Mucosa of gallbladder (tissue), 1 donor: ENCODE measurements around the gene CST7. TPM values are rescaled to one million over a fixed set of nuclear protein-coding genes. Genes with fewer than 3 reads are reported as not detected.
"Not testable (repeated sequence)": the region's sequence is repeated elsewhere in the genome, so short reads cannot be mapped to it uniquely, and the experiment has no call there.

Source experiments
- DNase-seq: peaks from one replicate; pipeline ENCODE4 v3.0.0-alpha.2; 2020; ENCODE audit warnings: low spot score
- total RNA-seq: library from RNA; stranded (reverse); gene quantifications from one replicate; pipeline ENCODE4 v1.2.1, GENCODE V29; 2021
- donor health status: DM: no; HTN: no; CAD: no.

Gene CST7
- total RNA-seq, 1 donor from 2014 or later, result 4.3 TPM

DNA sequence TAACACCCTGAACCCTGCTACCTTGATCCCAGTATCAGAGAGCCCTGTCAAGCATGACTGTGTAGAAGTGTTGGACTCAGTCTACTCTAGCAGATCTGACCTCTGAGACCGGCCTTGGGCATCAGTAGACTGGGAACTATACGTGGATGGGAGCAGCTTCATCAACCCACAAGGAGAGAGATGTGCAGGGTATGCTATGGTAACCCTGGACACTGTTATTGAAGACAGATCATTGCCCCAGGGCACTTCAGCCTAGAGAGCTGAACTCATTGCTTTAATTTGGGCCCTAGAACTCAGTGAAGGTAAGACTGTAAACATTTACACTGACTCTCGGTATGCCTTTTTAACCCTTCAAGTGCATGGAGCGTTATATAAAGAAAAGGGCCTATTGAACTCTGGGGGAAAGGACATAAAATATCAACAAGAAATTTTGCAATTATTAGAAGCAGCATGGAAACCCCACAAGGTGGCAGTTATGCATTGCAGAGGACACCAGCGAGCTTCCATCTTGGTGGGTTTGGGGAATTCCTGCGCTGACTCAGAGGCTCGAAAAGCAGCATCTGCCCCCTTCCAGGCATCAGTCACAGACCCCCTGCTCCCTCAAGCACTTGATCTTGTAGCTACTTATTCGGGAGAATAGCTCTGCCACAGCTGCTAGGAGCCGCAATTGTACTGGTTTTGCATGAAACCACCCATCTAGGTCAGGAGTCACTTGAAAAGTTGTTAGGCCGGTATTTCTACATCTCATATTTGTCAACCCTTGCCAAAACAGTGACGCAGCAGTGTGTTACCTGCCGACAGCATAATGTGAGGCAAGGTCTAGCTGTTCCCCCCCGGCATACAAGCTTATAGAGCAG lies 19.0 kb upstream of the CST7 start:
- DNase-seq, result peak; percentile 80

DNA sequence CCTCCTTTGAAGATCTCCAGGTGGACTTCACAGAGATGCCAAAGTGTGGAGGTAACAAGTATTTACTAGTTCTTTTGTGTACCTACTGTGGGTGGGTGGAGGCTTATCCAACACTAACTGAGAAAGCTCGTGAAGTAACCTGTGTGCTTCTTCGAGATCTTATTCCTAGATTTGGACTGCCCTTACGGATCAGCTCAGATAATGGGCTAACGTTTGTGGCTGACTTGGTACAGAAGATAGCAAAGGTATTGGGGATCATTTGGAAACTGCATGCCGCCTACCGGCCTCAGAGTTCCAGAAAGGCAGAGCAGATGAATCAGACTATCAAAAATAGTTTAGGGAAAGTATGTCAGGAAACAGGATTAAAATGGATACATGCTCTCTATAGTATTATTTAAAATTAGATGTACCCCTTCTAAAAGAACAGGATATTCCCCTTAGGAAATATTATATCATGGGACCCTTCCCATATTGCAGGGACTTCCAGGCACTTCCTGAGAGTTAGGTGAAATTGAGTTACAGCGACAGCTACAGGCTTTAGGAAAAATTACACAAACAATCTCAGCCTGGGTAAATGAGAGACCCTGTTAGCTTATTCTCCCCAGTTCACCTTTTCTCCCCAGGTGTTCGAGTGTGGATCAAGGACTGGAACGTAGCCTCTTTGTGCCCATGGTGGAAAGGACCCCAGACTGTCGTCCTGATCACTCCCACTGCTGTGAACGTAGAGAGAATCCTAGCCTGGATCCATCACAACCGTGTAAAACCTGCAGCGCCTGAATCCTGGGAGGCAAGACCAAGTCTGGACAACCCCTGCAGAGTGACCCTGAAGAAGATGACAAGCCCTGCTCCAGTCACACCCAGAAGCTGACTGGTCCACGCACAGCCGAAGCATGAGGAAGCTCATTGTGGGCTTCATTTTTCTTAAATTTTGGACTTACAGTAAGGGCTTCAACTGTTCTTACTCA lies 18.1 kb upstream of the CST7 start:
- not testable (repeated sequence) for DNase-seq

GRCh38 chr20:24931893-24932292 lies 17.2 kb upstream of the CST7 start:
- peak; percentile 8 for DNase-seq

GRCh38 chr20:24933266-24933908 lies 15.7 kb upstream of the CST7 start:
- DNase-seq, result peak; percentile 8

DNA sequence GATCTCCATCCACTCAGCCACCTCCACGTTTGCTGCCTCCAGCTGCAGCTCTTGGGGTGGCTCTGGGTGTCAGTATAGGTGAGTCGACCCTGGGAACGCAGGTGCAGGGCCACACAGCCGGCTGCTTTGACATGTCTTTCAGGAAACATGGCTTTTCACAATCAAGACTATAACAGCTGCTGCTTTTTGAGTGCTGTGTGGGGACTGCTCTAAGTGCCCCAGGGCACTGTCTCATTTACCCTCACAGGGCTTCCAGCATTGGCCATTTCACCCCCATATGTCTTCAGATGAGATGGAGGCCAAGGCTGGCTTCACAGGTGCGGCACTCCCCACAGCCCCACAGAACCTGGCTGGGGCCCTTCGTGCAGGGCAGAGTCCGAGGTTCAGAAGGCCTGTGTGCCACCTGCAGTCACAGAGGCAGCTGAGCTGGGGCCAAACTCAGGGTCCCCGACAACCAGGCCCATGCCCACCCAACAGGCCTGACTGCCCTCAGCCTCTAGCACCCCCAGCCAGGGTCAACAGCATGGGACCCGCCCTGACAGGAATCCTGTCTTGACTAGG lies 14.9 kb upstream of the CST7 start:
- peak; percentile 9 for DNase-seq

GRCh38 chr20:24934716-24935115 lies 14.4 kb upstream of the CST7 start:
- no peak for DNase-seq

- DNase-seq, result peak; percentile 7
These were observed 13.9 kb upstream of the CST7 start for GRCh38 chr20:24935140-24935539.

DNA sequence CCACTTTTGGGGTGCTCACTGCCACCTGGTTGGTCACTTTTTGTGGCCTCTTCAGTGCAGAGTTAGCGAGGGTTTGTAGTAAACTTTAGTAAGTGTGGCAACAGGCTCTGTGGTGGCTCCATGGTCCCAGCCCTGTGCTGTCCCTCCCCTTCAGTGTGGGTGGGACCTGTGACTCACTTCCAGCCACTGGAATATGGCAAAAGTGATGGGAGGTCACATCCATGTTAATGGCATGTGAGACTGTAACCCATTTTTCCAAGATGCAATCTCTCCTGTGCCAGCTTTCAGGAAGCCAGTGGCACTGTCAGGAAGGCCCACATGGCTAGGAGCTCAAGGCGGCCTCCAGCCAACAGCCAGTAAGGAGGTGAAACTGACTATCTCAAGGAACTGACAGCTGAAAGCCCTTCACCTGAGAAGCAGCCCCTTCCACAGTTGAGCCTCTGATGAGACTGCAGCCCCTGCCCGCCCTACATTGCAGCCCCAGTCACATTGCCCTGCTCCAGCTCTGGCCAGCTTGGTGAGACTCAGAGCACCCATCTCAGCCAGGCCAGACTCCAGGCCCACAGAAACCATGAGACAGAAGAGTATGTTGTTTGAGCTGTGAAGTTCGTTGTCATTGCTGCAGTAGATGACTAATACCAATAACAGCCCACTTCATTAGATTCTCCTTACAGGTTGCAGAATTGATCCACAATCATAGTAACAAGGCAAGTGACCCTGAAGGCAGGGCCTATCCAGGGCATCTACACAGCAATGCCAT lies 13.1 kb upstream of the CST7 start:
- no peak for DNase-seq

GRCh38 chr20:24936526-24937407 lies 12.3 kb upstream of the CST7 start:
- DNase-seq, result no peak

GRCh38 chr20:24937579-24937978 lies 11.5 kb upstream of the CST7 start:
- no peak for DNase-seq

- DNase-seq, result no peak
These were observed 10.6 kb upstream of the CST7 start for GRCh38 chr20:24938498-24938897.

DNA sequence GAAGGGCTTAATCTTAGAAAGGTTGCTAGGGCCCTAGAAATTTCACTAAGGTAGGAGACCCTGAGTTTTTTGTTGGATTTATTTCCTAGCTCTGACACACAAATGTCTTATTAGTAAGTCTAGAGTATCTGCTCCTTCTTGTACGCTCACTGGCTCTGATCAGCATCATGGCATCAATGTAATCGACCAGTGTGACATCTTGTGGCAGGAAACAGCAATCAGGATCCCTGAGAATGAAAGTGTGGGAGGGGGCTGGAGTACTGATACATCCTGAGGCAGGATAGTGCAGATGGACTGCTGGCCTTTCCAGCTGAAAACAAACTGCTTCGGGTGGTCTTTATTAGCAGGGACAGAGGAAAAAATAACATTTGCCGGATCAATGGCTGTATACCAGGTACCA lies 10.0 kb upstream of the CST7 start:
- peak; percentile 4 for DNase-seq

DNA sequence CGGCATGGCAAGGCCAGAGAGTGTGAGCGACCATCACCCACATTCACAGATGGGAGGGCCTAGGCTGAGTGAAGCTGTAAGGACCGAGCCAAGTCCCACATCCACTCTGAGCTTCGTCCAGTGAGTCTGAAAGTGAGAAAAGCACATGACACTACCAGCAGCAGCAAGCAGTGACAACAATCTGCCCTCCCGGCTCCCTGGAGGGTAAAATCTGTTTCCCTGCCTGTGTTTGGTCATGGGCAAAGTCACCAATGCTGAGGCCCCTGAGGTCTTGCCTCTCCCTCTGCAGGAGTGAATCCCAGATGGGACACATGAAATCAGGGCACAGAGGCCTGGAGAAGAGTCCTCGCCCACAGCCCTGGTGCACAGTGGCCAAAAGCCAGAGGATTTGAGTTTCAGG lies 6.4 kb upstream of the CST7 start:
- DNase-seq, result peak; percentile 4

GRCh38 chr20:24943196-24943595 lies 5.9 kb upstream of the CST7 start:
- DNase-seq, result peak; percentile 3

- DNase-seq, result peak; percentile 2
These were observed 5.3 kb upstream of the CST7 start for GRCh38 chr20:24943731-24944130.

DNA sequence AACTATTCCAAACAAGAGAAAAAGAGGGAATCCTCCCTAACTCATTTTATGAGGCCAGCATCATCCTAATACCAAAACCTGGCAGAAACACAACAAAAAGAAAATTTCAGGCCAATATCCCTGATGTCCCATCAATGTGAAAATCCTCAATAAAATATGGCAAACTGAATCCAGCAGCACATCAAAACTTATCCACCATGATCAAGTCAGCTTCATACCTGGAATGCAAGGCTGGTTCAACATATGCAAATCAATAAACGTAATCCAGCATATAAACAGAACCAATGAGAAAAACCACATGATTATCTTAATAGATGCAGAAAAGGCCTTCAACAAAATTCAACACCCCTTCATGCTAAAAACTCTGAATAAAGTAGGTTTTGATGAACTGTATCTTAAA lies 2.7 kb upstream of the CST7 start:
- DNase-seq, result not testable (repeated sequence)

GRCh38 chr20:24948396-24948938 lies 602 bp upstream of the CST7 start:
- DNase-seq, result peak; percentile 7

GRCh38 chr20:24949756-24950127 lies 673 bp downstream of the CST7 start:
- peak; percentile 9 for DNase-seq

- DNase-seq, result peak; percentile 10
These were observed 1.2 kb downstream of the CST7 start for GRCh38 chr20:24950128-24950835.
